CD4-positive, alpha-beta T cell treated with Interleukin-4 for 4 hours (primary cell): ENCODE measurements around the gene BBS9.
A peak's percentile ranks its signal among the peaks of the same experiment; 100 is the strongest.

Experiments used
- DNase-seq: peaks from one replicate; pipeline ENCODE4 v3.0.0-alpha.2; 2020

The BBS9 gene

DNA sequence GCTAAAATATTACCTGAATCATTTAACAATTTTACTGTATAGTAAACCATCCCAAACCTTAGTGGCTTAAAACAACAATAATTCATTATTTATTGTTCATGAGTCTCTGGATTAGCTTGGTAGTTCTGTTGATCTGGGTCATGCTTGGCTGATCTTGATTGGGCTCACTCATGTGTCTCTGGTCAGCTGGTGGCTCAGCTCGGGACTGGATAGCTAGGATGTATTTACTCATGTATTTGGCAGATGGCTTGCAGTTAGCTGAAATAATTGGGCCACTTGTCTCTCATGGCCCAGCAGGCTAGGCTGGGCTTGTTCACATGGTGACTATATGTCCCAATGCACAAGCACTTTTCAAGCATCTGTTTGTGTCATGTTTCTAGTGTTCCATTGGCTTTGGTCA is 262.8 kb downstream of the BBS9 start:
- DNase-seq, result no peak

DNA sequence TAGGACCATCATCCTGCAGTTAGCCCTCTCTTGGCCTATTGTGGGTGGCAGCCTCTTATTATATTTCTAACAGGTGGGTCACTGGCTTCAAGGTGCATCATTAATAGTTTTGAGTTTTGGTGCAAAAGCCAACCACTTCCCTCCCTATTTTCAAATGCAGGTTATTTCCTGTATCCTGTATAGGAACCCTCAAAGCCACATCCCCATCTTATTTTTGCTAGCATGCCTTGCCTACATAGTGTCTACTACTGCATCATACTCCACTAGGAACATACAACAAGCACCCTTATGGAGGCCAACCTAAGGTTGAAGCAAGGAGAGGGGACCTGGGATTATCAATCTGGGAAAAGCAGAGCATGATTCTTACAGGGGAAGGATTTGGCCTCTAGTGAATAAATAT is 264.4 kb downstream of the BBS9 start:
- DNase-seq, result no peak

DNA sequence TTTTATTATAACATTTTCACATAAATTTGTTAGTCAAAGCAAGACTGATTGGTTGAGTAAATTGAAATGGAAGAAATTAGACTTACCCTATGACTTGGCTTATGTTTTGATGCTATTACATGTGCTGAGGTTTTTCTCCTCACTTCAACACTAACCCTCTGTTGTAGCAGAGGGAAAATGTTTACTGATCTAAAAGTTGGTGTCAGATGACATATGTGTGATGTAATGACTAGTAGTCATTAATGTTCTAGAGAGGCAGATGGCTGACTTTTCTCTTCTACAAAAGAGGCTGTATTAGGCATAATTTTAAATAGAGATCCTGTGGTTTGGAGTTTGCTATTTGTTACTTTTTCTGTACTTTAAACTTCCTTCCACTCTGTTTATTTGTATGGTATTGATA is 266.0 kb downstream of the BBS9 start:
- DNase-seq, result no peak

DNA sequence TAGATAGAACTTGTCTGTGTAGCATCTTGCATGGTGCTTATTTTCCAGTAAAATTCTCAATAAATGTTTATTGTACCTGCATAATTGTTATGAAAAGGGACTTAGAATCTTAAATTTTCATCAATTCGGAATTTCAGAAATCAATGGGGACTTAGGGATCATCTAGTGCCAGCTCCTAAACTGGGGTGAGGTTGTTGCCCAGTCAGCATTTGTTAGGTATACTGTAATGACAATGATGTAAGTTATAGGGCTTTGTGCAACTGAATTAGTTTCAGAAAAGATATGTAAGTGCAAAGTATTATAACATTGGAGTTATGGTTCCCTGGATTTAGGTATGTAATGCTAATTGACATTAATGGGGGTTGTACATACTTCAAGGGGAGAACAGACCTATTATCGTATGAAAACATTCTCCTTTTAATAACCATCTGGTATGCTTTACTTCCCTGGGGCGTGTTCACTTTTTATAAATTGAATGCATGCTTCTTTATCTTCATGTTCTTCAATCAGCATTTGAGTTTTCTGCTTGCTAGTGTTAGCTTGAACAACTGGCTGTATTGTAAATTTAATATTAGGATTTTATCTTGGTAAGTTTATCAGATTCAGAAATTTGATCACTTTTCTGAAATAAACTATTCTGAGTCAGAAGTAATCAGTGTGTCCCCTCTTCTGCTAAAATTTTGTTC is 270.3 kb downstream of the BBS9 start:
- no peak for DNase-seq

DNA sequence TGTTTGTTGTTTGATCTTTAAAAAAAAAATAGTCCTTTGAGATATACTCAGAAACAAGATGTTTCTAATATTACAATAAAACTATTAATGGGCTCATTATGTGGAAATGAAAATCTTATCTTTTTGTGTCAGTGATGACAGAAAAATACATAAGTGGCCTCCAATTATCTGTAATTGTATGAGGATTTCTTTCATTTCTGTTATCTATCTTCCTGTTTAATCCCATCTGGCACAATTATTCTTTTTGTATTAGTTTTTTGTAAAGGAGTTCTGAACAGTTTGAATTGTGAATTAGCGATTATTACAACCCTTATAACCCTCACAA is 270.8 kb downstream of the BBS9 start:
- DNase-seq, result no peak

DNA sequence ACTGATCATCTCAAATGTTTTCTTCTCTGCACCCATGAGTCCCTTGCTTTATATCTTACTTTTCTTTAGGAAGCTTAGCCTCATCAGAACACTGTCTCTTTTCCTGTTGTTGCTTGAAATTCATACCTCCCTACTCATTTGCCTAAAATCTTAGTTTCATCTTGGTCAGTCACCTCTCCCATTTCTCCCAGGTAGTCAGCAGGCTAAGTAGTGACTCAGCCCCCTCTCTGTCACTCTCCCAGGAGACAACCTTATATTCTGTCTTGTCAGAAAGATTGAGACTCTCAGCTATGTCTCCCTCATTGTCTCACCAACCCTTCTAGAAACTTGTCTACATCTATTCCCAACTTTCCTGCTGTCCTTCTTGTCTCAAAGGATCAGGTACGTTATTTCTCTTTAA is 280.9 kb downstream of the BBS9 start:
- no peak for DNase-seq

DNA sequence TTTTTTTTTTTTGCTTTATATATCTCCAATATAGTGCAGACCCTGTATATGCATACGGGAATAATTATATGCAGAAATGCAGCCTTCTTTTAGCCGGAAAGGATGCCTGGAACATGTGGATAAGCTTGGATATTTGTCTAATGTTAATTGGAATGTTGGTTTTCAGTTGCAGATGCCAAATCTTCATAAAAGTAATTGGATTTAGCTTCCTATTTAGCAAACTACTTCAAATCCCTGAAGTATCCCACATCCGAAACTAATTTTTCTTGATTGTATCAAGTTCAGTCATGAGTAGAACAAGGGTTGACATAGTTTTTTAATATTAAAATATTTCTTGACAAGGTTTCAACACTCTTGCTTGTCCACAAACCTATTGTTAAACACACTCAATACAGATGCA is 281.7 kb downstream of the BBS9 start:
- DNase-seq, result no peak

DNA sequence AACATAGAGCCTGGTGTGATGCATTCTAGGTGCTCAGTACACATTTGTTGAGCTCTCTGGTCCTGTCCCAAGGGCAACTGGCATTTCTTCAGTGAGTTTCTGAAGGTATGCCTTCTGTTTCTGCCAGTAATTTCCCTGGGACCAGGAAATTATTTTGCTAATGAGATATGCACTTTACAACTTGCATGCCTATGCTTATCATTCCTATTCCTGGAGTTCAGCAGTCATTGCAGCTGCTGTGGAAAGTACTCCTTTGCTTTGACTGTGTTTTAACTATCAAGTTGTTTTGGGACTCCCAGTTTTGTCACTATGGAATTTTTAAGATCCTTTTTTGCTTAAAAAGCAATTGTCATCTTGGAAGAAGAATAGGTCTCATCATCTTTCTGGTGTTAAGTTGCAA is 283.0 kb downstream of the BBS9 start:
- DNase-seq, result no peak

DNA sequence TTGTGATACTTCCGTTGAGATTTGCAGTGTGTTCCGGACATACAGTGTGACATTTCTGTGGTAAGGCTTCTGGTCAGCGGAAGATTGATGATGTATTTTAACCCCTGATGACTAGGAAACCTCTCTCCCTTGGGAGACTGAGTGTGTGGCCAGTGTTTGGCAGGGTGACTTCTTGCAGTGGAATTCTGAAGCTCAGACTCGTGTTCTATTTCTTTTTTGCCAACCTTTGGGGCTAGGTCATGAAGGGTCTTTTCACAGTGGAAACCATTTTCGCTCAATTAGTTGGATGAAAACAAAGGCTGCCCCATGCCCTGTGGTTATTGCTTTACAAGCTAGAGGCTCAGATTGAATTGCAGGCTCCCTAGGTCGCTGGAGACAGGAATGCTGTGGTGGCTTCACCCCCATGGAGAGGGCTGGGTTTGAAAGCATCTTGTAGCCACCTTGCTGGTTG is 288.9 kb downstream of the BBS9 start:
- DNase-seq, result no peak

DNA sequence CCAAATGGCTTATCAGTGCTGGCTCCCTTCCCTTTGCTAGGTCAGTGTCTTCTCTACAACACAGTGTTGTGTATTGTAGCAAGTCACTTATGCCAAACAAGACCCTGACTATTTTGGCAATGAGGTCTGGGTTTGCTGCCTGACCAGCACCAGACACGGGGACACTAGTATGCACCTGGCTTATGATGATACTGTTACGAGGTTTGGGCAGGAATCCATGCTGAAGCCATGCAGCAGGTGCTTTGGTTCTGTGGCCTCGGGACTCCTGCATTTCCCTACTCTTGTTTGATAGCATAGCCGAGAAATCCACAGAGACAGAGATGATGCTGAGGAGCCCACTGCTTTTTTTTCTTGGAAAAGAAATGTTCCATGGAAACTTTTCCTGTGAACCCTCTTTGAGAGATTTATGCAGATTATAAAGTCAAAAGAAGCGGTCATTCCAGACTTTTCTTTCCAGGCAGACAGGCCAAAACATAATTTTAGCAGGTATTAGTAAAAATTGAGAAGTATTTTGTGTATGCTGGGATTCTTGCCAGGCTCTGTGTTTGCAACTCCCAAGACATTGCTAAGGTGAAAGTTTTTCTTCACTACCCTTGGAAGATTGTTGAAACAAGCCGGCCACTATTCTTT is 291.1 kb downstream of the BBS9 start:
- no peak for DNase-seq

DNA sequence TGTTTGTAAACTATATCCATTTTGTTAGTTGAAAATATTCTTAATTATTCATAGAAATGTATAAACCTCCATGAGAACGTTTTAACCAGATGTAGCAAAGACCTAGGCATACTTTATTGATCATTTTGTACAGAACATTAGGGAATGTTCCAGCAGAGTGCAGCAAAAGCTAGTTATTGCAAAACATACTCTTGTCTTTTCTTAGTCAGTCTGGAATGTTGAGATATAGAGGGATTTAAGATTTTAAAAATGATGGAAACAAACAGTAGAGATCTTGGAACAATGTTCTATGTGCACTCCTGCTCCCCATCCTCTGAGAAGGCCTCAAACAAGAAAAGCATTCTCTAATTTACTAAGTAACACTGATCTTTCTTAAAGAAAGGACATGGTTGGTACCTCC is 292.1 kb downstream of the BBS9 start:
- DNase-seq, result no peak

DNA sequence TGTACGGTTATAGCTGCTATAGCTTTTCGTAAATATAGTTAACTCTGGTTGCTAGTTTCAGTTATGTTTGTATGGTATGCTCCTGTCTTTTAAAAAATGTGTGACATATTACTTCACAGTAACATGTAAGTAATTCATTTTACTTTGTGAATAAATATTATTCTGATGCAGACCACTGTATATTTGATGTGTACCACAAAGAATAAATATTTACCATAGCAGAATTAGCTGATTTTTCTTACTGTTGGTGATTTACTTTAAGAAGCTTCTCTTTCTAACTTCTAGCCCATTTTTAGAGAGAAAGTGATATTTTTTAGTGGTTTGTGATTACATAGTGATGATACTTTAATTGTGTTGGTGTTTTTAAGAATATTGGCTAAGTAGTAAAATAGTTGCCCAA is 292.8 kb downstream of the BBS9 start:
- no peak for DNase-seq

DNA sequence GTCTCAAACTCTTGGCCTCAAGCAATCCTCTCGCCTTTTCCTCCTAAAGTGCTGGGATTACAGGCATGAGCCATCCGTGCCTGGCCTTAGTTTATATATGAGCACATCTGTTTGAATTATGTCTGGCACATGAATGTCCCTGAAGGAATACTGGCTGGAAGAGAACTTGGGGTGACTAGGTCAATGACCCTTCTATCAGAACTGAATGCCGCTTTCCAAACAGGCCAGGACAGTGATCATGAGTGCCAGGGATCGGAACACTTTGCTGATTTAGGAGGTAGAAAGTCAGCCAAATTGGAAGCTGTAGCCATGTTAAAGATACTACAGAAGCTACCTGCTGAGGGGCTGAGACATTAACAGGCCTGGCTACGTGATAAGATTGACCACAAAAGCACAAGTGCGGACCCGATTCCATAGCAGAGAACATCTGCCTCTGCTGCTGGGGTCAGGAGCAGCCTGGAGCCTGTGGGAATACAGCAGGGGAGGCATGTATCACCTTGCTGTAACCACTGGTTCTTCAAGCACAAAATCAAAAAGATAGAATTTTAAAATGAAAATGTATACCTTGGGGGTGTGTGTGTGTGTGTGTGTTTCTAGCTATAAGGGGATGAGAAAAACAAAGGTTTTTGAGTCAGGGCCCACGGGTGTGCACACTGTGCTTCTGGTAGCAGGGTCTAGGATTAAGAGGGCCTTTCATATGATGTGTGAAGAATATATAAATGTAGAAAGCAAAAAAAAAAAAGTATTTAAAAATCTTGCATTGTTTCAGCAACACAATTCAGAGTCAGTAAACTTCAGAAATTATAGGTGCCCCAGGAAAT is 293.7 kb downstream of the BBS9 start:
- DNase-seq, result no peak

DNA sequence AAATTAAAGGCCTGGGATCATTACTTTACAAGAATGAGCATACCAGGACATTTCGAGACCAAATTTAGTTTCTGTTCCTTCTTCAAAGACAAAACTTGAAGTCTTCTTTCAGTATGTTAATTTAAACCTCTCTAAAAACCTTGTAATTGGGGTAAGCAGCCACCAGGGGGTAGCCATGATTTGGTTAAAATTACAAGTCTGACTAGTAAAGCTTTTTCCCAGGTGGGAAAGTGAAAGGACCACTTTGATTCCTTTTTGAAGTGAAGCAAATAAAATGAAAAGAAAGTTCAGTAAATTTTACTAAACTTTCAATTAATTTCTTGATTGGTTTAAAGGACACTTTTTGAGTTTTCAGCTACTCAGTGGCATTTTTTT is 294.3 kb downstream of the BBS9 start:
- DNase-seq, result peak; percentile 13

DNA sequence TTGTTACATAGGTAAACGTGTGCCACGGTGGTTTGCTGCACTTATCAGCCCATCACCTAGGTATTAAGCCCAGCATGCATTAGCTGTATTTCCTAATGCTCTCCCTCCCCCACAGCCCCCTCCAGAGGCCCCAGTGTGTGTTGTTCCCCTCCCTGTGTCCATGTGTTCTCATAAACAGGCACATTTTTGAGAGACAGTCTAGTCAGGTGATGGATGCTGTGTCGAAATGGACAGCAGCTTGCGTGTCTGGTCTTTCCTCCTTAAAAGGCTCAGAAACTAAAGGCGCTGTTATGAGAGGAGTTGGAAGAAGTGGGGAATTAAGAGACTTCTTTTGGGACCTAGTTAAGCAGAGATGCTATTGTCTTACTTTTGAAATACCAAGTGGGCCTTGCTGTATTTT is 296.0 kb downstream of the BBS9 start:
- no peak for DNase-seq

DNA sequence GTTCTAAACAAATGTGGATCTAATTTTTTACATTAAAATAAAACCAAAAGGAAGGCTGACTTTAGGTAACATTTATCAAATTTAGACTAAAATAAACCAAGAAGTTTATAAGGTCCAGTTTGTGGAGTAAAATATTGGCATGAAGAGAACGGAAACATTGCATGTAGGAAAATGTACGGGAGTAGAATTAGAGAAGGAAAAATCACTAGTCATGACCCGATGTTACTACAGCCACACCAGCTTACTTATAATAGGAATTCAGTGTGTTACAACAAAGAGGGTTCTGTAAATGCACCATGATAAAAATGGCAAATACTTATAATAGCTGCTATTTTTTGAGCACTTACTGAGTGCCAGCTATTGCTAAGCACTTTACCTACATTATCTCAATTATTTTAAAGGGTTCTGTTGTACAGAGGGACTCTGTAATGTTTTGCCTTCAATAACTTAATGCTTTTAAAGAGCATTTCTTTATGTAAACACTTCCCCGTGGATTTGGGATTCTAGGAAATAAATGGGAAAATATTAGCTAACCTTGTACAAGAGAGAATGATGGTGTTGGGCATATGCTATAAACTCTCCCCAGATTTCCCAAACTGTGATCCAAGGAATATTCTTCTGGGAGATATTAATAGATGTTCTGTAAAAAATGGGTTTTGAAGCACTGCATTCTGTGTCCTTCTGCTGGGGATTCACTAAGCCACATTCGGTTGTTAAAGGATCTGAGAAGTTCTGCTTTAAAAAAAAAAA is 296.7 kb downstream of the BBS9 start:
- DNase-seq, result no peak

DNA sequence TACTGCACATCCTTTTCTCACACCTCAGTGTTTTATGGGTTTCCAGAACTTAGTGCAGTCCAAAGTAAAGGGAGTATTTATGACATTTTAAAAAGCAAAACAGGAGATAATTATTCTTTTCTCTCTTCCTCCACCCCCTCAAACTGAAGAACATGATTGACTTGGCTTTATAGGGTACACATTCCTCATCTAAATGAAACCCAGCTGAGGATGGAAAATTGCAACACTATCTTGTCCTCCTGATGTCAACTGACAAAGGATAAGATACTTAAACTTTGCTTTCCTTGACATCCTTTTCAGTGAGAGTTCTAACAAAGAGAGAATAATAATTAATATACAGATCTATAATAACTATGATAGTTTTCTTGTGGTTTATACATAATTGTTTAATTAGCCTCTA is 299.1 kb downstream of the BBS9 start:
- no peak for DNase-seq

DNA sequence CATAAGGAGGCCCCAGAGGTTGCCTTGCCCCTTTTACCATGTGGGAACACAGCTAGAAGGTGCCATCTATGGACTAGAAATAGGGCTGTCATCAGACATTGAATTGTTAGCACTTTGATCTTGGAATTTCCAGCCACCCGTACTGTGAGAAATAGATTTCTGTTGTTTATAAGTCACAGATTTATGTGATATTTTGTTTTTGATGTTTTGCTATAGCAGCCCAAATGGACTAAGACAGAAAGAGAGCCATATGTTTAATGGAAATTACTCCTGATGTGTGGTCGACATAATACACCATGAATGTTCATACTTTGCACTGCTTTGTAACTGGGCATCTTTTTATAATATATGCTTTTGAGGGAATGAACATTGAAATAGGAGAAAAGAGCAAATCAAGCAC is 302.2 kb downstream of the BBS9 start:
- DNase-seq, result no peak

DNA sequence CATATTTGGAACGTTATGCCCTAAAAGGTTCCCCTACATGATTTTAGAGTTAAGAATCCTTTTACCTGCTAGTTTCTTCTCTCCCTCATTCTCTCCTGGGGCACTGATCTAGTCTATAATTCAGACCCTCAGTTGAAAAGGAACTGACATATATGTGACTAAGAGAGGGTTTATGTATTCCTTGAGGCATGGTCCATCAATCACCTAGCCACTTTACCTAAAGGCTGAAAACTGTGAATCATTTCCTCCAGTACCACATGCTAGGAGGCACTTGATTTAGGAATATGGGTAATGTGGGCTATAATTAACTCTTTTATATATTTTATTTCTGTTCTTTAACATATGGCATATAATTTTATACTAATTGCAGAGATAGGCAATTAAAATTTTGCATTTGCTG is 303.5 kb downstream of the BBS9 start:
- DNase-seq, result no peak

DNA sequence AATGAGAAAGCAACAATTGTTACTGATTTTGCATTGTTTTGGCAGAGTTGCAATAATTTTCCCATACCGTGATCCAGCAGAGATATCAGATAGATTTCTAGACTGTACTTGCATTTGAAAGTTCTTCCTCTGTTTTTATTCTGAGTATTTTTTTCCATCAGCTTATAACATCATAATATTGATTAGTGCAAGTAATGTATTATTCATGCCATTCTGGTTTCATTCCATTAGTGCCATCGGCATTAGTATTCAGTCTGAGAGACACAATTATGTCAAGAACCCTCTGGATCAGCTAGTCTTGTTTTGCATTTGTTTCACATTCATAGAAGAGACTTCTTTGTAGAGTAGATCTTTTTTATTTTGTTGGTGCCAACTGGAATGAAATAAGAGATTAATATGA is 304.0 kb downstream of the BBS9 start:
- DNase-seq, result no peak

DNA sequence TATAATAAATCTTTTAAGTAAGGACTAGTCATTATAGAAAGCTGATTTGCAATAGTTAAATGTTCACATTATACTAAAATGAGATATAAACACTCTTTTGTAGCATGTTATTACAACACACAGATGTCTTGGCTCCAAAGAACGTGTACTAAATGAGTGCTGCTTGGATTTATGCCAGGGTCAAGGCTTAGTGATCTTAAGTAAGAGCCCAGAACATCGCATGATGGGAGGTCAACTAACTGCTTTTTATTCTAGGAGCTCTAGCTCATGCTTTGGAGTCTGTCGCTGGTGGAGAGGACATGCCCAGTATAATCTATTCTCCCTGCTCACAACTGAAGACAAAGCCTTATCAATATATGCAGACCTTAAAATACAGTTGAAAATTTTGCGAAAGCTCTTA is 315.1 kb downstream of the BBS9 start:
- no peak for DNase-seq

DNA sequence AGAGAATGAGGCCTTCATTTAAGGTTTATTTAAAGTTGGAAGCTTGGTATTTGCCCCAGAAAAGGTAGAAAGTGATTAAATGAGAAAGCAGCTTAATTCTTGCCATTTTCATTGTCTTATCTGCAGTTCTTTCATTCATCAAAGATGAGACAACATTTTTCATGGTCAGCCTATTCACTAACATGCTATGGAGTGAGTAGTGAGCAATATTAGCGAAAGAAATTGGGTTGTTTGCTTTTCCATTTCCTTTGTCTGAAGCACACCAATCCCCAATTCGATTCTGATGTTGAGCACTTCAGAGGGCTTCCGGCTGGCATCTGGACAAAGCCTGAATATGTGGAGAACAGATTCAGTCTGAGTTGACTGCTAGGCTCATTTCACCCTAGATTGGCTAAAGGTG is 317.2 kb downstream of the BBS9 start:
- DNase-seq, result no peak

DNA sequence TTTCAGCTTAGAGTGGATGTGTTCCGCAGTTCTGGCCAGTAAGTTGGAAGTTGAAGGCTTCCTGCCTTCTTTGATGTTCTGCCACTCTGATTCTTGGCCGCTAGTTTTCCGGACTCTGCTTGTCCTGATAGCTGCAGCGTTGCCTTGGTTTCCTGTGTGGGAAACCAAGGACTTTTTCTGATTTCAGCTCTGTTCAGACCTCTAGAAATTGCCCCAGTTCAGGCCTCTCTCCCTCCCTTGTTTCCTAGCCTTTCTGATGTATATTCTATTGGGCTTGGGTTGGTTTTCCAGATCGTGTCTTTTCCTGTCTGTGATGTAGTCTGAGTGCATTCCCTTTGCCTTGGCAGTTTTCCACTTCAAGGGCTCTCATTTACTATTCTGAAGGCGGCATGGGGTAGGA is 318.7 kb downstream of the BBS9 start:
- DNase-seq, result no peak

DNA sequence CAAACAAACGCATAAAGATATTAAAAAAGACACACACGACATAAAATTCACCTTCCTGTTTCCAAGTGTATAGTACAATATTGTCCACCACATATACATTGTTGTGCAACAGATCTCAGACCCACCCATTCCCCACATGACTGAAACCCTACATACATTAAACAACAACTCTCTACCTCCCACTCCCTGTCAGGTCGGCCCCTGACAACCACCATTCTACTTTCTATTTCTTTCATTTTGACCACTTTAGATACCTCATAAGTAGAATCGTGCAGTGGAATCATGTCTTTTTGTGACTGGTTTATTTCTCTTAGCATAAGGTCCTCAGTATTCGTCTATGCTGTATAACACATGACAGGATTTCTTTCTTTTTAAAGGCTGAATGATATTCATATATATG is 320.5 kb downstream of the BBS9 start:
- DNase-seq, result no peak
